ENCODE data around the gene TFPI.
"Not testable (repeated sequence)": the region's sequence is repeated elsewhere in the genome, so short reads cannot be mapped to it uniquely, and the experiment has no call there.

Gene TFPI

GRCh38 chr2:187527262-187527661 lies 27.0 kb downstream of the TFPI start:
- no peak for DNase-seq (ENCODE audit: low spot score)

GRCh38 chr2:187526792-187527191 lies 27.4 kb downstream of the TFPI start:
- DNase-seq (ENCODE audit: low spot score) = no peak

GRCh38 chr2:187525163-187525900 lies 28.9 kb downstream of the TFPI start:
- DNase-seq (ENCODE audit: low spot score) = no peak

GRCh38 chr2:187523325-187523724 lies 30.9 kb downstream of the TFPI start:
- no peak for DNase-seq (ENCODE audit: low spot score)

GRCh38 chr2:187520121-187520624 lies 34.1 kb downstream of the TFPI start:
- no peak for DNase-seq (ENCODE audit: low spot score)

GRCh38 chr2:187519419-187520120 lies 34.7 kb downstream of the TFPI start:
- no peak for DNase-seq (ENCODE audit: low spot score)

- not testable (repeated sequence) for DNase-seq (ENCODE audit: low spot score)
These were observed 36.4 kb downstream of the TFPI start for GRCh38 chr2:187517750-187518361.

GRCh38 chr2:187516630-187517510 lies 37.4 kb downstream of the TFPI start:
- DNase-seq (ENCODE audit: low spot score) = not testable (repeated sequence)

GRCh38 chr2:187514930-187515329 lies 39.3 kb downstream of the TFPI start:
- no peak for DNase-seq (ENCODE audit: low spot score)

GRCh38 chr2:187514235-187514829 lies 39.9 kb downstream of the TFPI start:
- not testable (repeated sequence) for DNase-seq (ENCODE audit: low spot score)

- not testable (repeated sequence) for DNase-seq (ENCODE audit: low spot score)
These were observed 40.6 kb downstream of the TFPI start for GRCh38 chr2:187513460-187514234.

GRCh38 chr2:187511356-187512315 lies 42.6 kb downstream of the TFPI start:
- DNase-seq (ENCODE audit: low spot score) = no peak

- DNase-seq (ENCODE audit: low spot score) = not testable (repeated sequence)
These were observed 43.5 kb downstream of the TFPI start for GRCh38 chr2:187510419-187511355.

GRCh38 chr2:187509667-187510417 lies 44.4 kb downstream of the TFPI start:
- no peak for DNase-seq (ENCODE audit: low spot score)

GRCh38 chr2:187506416-187506815 lies 47.8 kb downstream of the TFPI start:
- no peak for DNase-seq (ENCODE audit: low spot score)

GRCh38 chr2:187505065-187505672 lies 49.1 kb downstream of the TFPI start:
- DNase-seq (ENCODE audit: low spot score) = no peak

- DNase-seq (ENCODE audit: low spot score) = no peak
These were observed 49.8 kb downstream of the TFPI start for GRCh38 chr2:187504312-187504921.
